SK-N-MC (cell line): ENCODE measurements around the gene MID1IP1.
A peak's percentile ranks its signal among the peaks of the same experiment; 100 is the strongest.

Experiments
- EZH2 ChIP-seq: fragments of 200-600 bp; sonication (generic); IDR thresholded peaks from one replicate; pipeline ENCODE4 v1.6.1; 2017; ENCODE audit warnings: antibody characterized with exemption
- POLR2AphosphoS5 ChIP-seq: IDR thresholded peaks from 2 replicates; pipeline ENCODE4 v1.6.1; 2012; ENCODE audit warnings: mild to moderate bottlenecking, low read depth, low read length, borderline replicate concordance

DNA sequence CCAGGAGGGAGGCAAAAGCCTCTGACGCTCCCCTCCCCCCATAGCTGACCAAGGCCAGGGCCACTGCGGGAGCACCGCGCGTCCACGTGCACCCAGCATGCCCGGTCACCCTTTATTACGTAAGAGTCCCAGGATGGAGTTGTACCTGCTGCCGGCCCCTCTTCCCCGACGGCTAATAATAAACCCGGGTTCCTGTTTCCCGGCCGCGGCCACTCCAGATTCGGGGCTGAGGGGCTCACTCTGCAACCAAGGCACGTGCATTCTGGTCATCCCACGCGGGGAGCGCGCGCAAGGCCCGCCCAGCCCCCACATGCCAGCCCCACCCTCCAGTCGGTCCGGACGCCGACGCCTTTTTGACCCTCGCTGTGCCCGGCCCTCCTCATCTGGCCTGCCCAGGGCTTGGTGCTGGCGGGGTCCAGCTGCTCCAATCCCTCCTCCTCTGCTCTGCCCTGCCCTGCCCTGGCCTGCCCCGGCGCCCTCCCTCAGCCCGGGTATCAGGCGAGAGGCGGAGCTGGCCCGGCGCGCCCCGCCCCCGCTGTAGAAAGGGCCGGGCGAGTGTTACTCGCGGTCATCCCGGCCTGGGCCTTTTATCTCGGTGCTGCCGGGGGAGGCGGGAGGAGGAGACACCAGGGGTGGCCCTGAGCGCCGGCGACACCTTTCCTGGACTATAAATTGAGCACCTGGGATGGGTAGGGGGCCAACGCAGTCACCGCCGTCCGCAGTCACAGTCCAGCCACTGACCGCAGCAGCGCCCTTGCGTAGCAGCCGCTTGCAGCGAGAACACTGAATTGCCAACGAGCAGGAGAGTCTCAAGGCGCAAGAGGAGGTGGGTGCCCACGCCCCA is 2.6 kb downstream of the MID1IP1 start:
- TF ChIP-seq POLR2AphosphoS5 = peak; percentile 85
- no peak for TF ChIP-seq EZH2
